A549 (cell line): ENCODE data around the gene OARD1. TPM values are rescaled to one million over a fixed set of nuclear protein-coding genes. Genes with fewer than 3 reads are reported as not detected.
"Not testable (repeated sequence)": the region's sequence is repeated elsewhere in the genome, so short reads cannot be mapped to it uniquely, and the experiment has no call there.

Source experiments
- ATAC-seq, 2 experiments: fragments of 200-7000 bp in 1 of 2; fragments of >200 bp in 1 of 2; cut with Nextera tagmentation in 1 of 2; cut with Tn5 transposase in 1 of 2; 3 replicates each; pipeline versions ENCODE4 v1.8.0 to v1.9.1; 2018 to 2020; ENCODE audit warnings: mild to moderate bottlenecking in 1 of 2, moderate library complexity in 1 of 2
- CTCF ChIA-PET: fragments of 300-600 bp; sonication (Branson Sonifier 250); formaldehyde crosslinking; extraction: SDS; loops from one replicate; lab custom pipeline; 2021; ENCODE audit warnings: antibody characterized with exemption, inconsistent platforms; lab: Yijun Ruan, JAX
- POLR2A ChIA-PET: fragments of 350-600 bp; formaldehyde crosslinking; extraction: SDS; loops from one replicate; lab custom pipeline; 2021; ENCODE audit warnings: antibody characterized with exemption, inconsistent platforms; lab: Yijun Ruan, JAX
- DNase-seq, 2 experiments: peaks; one replicate each; pipeline versions ENCODE4 v3.0.0 to v3.0.0-alpha.2; 2011 to 2016; ENCODE audit warnings: low read depth in 1 of 2, low spot score in 1 of 2
- FAIRE-seq: peaks from 2 replicates; lab custom pipeline; 2011; peaks lifted over from hg19 to GRCh38; lab: Jason Lieb, UNC
- H3K27ac ChIP-seq, 2 experiments: fragments of >200 bp; sonication (Bioruptor Twin); formaldehyde crosslinking; 3 replicates each; pipeline ENCODE4 v1.5.1; 2016 to 2017
- H3K4me1 ChIP-seq: fragments of >200 bp; sonication (Bioruptor Twin); formaldehyde crosslinking; 3 replicates; pipeline ENCODE4 v1.6.1; 2016
- H3K4me2 ChIP-seq: fragments of >200 bp; sonication (Bioruptor Twin); formaldehyde crosslinking; 3 replicates; pipeline ENCODE4 v1.6.1; 2016
- H3K4me3 ChIP-seq: fragments of >200 bp; sonication (Bioruptor Twin); formaldehyde crosslinking; 3 replicates; pipeline ENCODE4 v1.5.1; 2016
- H3K9me3 ChIP-seq: fragments of >200 bp; sonication (Bioruptor Twin); formaldehyde crosslinking; 3 replicates; pipeline ENCODE4 v1.6.1; 2016
- CBX8 ChIP-seq: fragments of 200-600 bp; sonication (generic); IDR thresholded peaks from 2 replicates; pipeline ENCODE4 v1.6.1; 2016
- CHD4 ChIP-seq: fragments of 200-600 bp; sonication (generic); IDR thresholded peaks from 2 replicates; pipeline ENCODE4 v1.6.1; 2016; ENCODE audit warnings: antibody characterized with exemption, mild to moderate bottlenecking, borderline replicate concordance
- EHF ChIP-seq: fragments of 250-450 bp; sonication (Bioruptor Pico); IDR thresholded peaks from 2 replicates; pipeline ENCODE4 v1.5.0; 2020; ENCODE audit warnings: mild to moderate bottlenecking
- ELK1 ChIP-seq: fragments of 150-350 bp; IDR thresholded peaks from 2 replicates; pipeline ENCODE4 v1.6.1; 2014; ENCODE audit warnings: low read depth, mild to moderate bottlenecking, low read length
- FOSL2 ChIP-seq, 2 experiments: fragments of 450-650 bp in 1 of 2; fragments of >200 bp in 1 of 2; sonication (Bioruptor Twin) in 1 of 2; formaldehyde crosslinking; IDR thresholded peaks; 2 replicates each; pipeline versions ENCODE4 v1.5.0 to v1.6.1; 2016 to 2020; ENCODE audit warnings: mild to moderate bottlenecking in 1 of 2, moderate library complexity in 1 of 2
- FOXS1 ChIP-seq: fragments of 250-450 bp; sonication (Bioruptor Pico); IDR thresholded peaks from 2 replicates; pipeline ENCODE4 v1.5.0; 2020; ENCODE audit warnings: mild to moderate bottlenecking, moderate library complexity
- GATA3 ChIP-seq: IDR thresholded peaks from 2 replicates; pipeline ENCODE4 v1.6.1; 2012; ENCODE audit warnings: borderline replicate concordance
- HDAC2 ChIP-seq: fragments of 200-600 bp; sonication (generic); IDR thresholded peaks from 2 replicates; pipeline ENCODE4 v1.6.1; 2016
- HOXA7 ChIP-seq: fragments of 250-450 bp; sonication (Bioruptor Pico); IDR thresholded peaks from 2 replicates; pipeline ENCODE4 v1.5.0; 2020; ENCODE audit warnings: mild to moderate bottlenecking, moderate library complexity
- HOXB13 ChIP-seq: fragments of 250-450 bp; sonication (Bioruptor Pico); IDR thresholded peaks from 2 replicates; pipeline ENCODE4 v1.5.0; 2020; ENCODE audit warnings: low read depth, mild to moderate bottlenecking, moderate library complexity
- HOXB5 ChIP-seq: fragments of 250-450 bp; sonication (Bioruptor Pico); IDR thresholded peaks from 2 replicates; pipeline ENCODE4 v1.5.0; 2020; ENCODE audit warnings: mild to moderate bottlenecking, moderate library complexity
- JUN ChIP-seq, 2 experiments: fragments of >200 bp; sonication (Bioruptor Twin); formaldehyde crosslinking; IDR thresholded peaks; 2 replicates in 1 of 2; 3 replicates in 1 of 2; pipeline ENCODE4 v1.6.1; 2016 to 2017
- PBX3 ChIP-seq: IDR thresholded peaks from 2 replicates; pipeline ENCODE4 v1.6.1; 2012
- RCOR1 ChIP-seq: fragments of 150-350 bp; IDR thresholded peaks from 2 replicates; pipeline ENCODE4 v1.6.1; 2014; ENCODE audit warnings: antibody characterized with exemption, low read length, low read depth
- ZC3H11A ChIP-seq: fragments of 450-650 bp; IDR thresholded peaks from 2 replicates; pipeline ENCODE4 v1.6.1; 2014; ENCODE audit warnings: antibody characterized with exemption, mild to moderate bottlenecking
- WGBS: methylation state at CpG from one replicate; pipeline ENCODE4 v1.1.6; 2017; ENCODE audit errors: missing lambda C conversion rate; 5-methylcytosine and 5-hydroxymethylcytosine counted together
- polyA plus RNA-seq, 4 experiments: library from polyadenylated mRNA; depleted of rRNA in 3 of 4; stranded (reverse); fragments of >200 nt; fragmentation: RNase III in 1 of 4; extraction: RNeasy Plus Mini Kit Qiagen cat#74134 plus additional on column Dnase treatment in 1 of 4; gene quantifications; 2 replicates in 3 of 4; 3 replicates in 1 of 4; pipeline ENCODE4 v1.2.3, GENCODE V29; 2011 to 2017
- TF ChIP-seq, protein P1 (sequence below): IDR thresholded peaks from 2 replicates; pipeline ENCODE4 v1.6.1; 2012; ENCODE audit warnings: low read depth, borderline replicate concordance
- TF ChIP-seq, protein P2 (sequence below): fragments of 450-650 bp; IDR thresholded peaks from 2 replicates; pipeline ENCODE4 v1.6.1; 2014; ENCODE audit warnings: antibody characterized with exemption
- TF ChIP-seq, protein P3 (sequence below): fragments of >200 bp; sonication (Bioruptor Twin); formaldehyde crosslinking; IDR thresholded peaks from 2 replicates; pipeline ENCODE4 v1.6.1; 2016
- TF ChIP-seq, protein P4 (sequence below): fragments of >200 bp; sonication (Bioruptor Twin); formaldehyde crosslinking; IDR thresholded peaks from 3 replicates; pipeline ENCODE4 v1.6.1; 2016

Gene OARD1
- polyA plus RNA-seq, 2 of the 4 experiments (the other 2 are of a cell fraction): 21.4 to 26.2 TPM

GRCh38 chr6:41119508-41119907, 47.4 kb upstream of the OARD1 start:
- POLR2A ChIA-PET: no interaction called here
- WGBS: 54% methylated on average over 1 of the region's 1 CpG
- Histone ChIP-seq H3K4me2 (no peak overlapping the region), H3K9me3 (no peaks in the 10 kb centered on the region), H3K4me3 (no peak overlapping the region), H3K27ac (no peak overlapping the region), H3K4me1 (no peaks in the 10 kb centered on the region)
- FAIRE-seq (no peak), ATAC-seq (no peak), DNase-seq (no peak)
- CTCF ChIA-PET: no interaction called here
- TF ChIP-seq HDAC2 (no peak), EHF (CRISPR knock-in tag) (no peak), JUN (IDR thresholded peaks at IDR 0.05) (no peak), ZC3H11A (no peak), HOXA7 (no peak)

- H3K4me3 ChIP-seq, DNase-seq, H3K4me2 ChIP-seq, POLR2A ChIA-PET, H3K4me1 ChIP-seq, CTCF ChIA-PET, FAIRE-seq, ATAC-seq, H3K9me3 ChIP-seq, H3K27ac ChIP-seq: not testable (repeated sequence)
- 70% methylated on average over 2 of the region's 2 CpGs for WGBS
Observed at GRCh38 chr6:41115027-41115426, 42.9 kb upstream of the OARD1 start.

- H3K27ac ChIP-seq: no peak overlapping the region
- WGBS: 55% methylated on average over 3 of the region's 3 CpGs
- no peaks in the 10 kb centered on the region for H3K9me3 ChIP-seq
- CTCF ChIA-PET: interaction anchor here (0.6 kb wide), 1 partner anchor 530 kb away, joined by 4 read pairs; no protein-coding TSS in a partner anchor
- H3K4me3 ChIP-seq: no peak overlapping the region
- TF ChIP-seq CHD4 (no peak), FOSL2 (IDR thresholded peaks at IDR 0.05) (no peak), FOSL2 (CRISPR knock-in tag; IDR thresholded peaks at IDR 0.05) (no peak), GATA3 (no peak), HOXB13 (CRISPR knock-in tag) (no peak), ELK1 (no peak), HOXB5 (CRISPR knock-in tag) (no peak), RCOR1 (no peak), ZC3H11A (no peak)
- TF ChIP-seq, protein P1, sequence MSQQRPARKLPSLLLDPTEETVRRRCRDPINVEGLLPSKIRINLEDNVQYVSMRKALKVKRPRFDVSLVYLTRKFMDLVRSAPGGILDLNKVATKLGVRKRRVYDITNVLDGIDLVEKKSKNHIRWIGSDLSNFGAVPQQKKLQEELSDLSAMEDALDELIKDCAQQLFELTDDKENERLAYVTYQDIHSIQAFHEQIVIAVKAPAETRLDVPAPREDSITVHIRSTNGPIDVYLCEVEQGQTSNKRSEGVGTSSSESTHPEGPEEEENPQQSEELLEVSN: no peak
- TF ChIP-seq, protein P2, sequence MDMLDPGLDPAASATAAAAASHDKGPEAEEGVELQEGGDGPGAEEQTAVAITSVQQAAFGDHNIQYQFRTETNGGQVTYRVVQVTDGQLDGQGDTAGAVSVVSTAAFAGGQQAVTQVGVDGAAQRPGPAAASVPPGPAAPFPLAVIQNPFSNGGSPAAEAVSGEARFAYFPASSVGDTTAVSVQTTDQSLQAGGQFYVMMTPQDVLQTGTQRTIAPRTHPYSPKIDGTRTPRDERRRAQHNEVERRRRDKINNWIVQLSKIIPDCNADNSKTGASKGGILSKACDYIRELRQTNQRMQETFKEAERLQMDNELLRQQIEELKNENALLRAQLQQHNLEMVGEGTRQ: no peak
- ATAC-seq (no peak), DNase-seq (no peak), FAIRE-seq (no peak)
- POLR2A ChIA-PET: no interaction called here
- no peaks in the 10 kb centered on the region for H3K4me1 ChIP-seq
- H3K4me2 ChIP-seq: no peak overlapping the region
Observed at GRCh38 chr6:41111017-41111416, 38.9 kb upstream of the OARD1 start.

DNA sequence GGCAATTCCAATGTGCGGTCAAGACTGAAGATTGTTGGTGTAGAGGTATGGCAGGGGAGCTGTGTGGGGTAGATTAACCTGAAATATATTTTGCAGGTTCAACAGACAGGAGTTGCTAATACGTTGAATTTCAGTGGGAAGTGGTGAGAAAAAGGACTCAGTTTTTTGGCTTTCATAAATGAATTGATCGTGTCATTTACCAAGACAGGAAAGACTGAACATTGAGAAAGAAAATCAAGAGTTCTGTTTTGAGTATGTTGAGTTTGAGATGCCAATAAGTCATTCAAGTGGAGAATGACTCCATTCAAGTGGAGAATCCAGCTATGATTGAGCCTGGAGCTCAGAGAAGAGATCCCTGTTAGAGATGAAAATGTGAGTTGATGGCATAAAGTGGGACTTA, 31.7 kb upstream of the OARD1 start:
- Histone ChIP-seq H3K9me3 (no peaks in the 10 kb centered on the region), H3K4me3 (no peak overlapping the region), H3K4me1 (no peaks in the 10 kb centered on the region), H3K27ac (no peak overlapping the region), H3K4me2 (no peak overlapping the region)
- CTCF ChIA-PET: interaction anchor here (1.1 to 1.8 kb wide), 2 partner anchors 11 to 79 kb away, joined by 4 read pairs; no protein-coding TSS in a partner anchor
- 90% methylated on average over 3 of the region's 3 CpGs for WGBS
- TF ChIP-seq FOXS1 (CRISPR knock-in tag) (no peak), PBX3 (no peak), CBX8 (no peak)
- TF ChIP-seq, protein P3, sequence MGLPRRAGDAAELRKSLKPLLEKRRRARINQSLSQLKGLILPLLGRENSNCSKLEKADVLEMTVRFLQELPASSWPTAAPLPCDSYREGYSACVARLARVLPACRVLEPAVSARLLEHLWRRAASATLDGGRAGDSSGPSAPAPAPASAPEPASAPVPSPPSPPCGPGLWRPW: no peak
- TF ChIP-seq, protein P4, sequence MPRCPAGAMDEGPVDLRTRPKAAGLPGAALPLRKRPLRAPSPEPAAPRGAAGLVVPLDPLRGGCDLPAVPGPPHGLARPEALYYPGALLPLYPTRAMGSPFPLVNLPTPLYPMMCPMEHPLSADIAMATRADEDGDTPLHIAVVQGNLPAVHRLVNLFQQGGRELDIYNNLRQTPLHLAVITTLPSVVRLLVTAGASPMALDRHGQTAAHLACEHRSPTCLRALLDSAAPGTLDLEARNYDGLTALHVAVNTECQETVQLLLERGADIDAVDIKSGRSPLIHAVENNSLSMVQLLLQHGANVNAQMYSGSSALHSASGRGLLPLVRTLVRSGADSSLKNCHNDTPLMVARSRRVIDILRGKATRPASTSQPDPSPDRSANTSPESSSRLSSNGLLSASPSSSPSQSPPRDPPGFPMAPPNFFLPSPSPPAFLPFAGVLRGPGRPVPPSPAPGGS: no peak
- FAIRE-seq (no peak), ATAC-seq (no peak), DNase-seq (no peak)
- POLR2A ChIA-PET: interaction anchor here (1.4 kb wide), 1 partner anchor 31 kb away, joined by 3 read pairs; the partner anchor contains the start of genes NFYA and OARD1
